ENCODE data around the gene EFEMP2.
A peak's percentile ranks its signal among the peaks of the same experiment; 100 is the strongest.

The EFEMP2 gene

GRCh38 chr11:65817835-65818680 is 54.5 kb downstream of the EFEMP2 start:
- TF ChIP-seq CTCF (conservative IDR thresholded peaks at IDR 0.05; ENCODE audit: low read depth), result peak; percentile 99
- POLR2A ChIA-PET (ENCODE audit: low non-redundant PET), result interaction anchor here (0.5 kb wide), 1 partner anchor 117 kb away, joined by 5 read pairs; no protein-coding TSS in a partner anchor
- DNase-seq (ENCODE audit: low spot score), result peak; percentile 86
- CTCF ChIA-PET, result interaction anchor here (0.5 to 3.9 kb wide), 16 partner anchors 11 to 180 kb away, joined by 3 to 37 read pairs (median 4); partner anchors contain the start of genes AP5B1, CCDC85B, KAT5 and RNASEH2C
- peak overlapping the region; percentile 81 for H3K27ac ChIP-seq

GRCh38 chr11:65817312-65817834 is 55.2 kb downstream of the EFEMP2 start:
- no peak for TF ChIP-seq CTCF (conservative IDR thresholded peaks at IDR 0.05; ENCODE audit: low read depth)
- CTCF ChIA-PET, result interaction anchor here (0.5 to 3.9 kb wide), 12 partner anchors 10 to 205 kb away, joined by 3 to 37 read pairs (median 4); partner anchors contain the start of genes AP5B1, CCDC85B, KAT5 and RNASEH2C
- DNase-seq (ENCODE audit: low spot score), result no peak

GRCh38 chr11:65816696-65817095 is 55.9 kb downstream of the EFEMP2 start:
- no peak for TF ChIP-seq CTCF (conservative IDR thresholded peaks at IDR 0.05; ENCODE audit: low read depth)
- POLR2A ChIA-PET (ENCODE audit: low non-redundant PET), result interaction anchor here (0.6 kb wide), 1 partner anchor 375 kb away, joined by 3 read pairs; no protein-coding TSS in a partner anchor
- no peak overlapping the region for H3K27ac ChIP-seq
- no peak for DNase-seq (ENCODE audit: low spot score)
- CTCF ChIA-PET, result interaction anchor here (0.7 to 3.9 kb wide), 4 partner anchors 28 to 206 kb away, joined by 3 to 37 read pairs (median 6); partner anchors contain the start of genes AP5B1 and RNASEH2C

More at GRCh38 chr11:65817312-65817834, 55.2 kb downstream of the EFEMP2 start:
- H3K27ac ChIP-seq, result peak overlapping the region; percentile 81
- POLR2A ChIA-PET (ENCODE audit: low non-redundant PET), result interaction anchor here (0.5 kb wide), 1 partner anchor 117 kb away, joined by 5 read pairs; no protein-coding TSS in a partner anchor

All from RWPE1 (cell line).